ENCODE results near the gene ERBB4.

The ERBB4 gene

DNA sequence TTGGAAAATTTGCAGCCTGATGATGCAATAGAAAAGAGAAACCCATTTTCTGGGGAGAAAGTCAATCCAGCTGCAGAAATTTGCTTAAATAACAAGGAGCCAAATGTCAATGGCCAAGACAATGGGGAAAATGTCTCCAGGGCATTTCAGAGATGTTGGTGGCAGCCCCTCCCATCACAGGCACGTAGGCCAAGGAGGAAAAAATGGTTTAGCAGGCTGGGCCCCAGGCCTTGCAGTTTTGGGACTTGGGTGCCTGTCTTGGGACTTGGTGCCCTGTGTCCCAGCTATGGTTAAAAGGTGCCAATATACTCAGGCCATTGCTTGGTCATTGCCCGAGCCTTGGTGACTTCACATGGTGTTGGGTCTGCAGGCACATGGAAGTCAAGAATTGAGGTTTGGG is 368.2 kb downstream of the ERBB4 start:
- in situ Hi-C loops (cut with MboI; ENCODE audit: low sequenced_read_pairs), result no loop called here

DNA sequence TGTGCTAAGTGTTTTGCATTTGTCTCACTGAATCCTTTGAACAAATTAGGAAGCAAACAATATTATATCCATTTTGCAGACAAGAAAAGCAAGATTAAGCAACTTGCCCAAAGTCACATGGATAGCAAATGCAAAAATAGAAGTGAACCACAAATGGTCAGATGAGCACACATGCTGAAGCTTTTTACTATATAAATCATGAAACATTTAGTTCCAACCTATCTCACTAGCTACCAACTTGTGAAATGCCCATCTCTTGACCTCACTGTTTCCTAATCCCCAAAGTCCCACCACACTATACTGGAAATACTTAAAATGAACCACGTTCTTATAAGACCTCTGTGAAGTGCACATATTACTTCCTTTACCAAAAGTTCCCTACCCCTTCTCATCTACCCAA is 380.5 kb downstream of the ERBB4 start:
- in situ Hi-C loops (cut with MboI; ENCODE audit: low sequenced_read_pairs), result no loop called here

DNA sequence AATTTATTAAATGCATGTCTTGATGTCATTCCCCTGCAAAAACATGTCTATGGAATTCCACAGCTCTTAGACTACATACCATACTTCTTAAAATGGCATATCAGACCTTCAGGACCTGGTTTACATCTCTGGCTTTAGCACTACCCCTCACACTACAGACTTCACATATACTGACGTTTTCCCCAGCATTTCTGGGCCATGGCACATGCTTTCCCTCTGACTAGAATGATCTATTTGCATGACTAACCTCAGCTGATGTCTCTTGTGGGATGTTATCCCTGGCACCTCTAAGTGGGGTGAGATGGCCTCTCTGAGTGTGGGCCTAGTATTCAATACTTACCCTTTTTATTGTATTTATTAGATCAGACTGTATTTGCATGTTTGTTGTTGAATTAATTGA is 381.6 kb downstream of the ERBB4 start:
- in situ Hi-C loops (cut with MboI; ENCODE audit: low sequenced_read_pairs), result no loop called here

DNA sequence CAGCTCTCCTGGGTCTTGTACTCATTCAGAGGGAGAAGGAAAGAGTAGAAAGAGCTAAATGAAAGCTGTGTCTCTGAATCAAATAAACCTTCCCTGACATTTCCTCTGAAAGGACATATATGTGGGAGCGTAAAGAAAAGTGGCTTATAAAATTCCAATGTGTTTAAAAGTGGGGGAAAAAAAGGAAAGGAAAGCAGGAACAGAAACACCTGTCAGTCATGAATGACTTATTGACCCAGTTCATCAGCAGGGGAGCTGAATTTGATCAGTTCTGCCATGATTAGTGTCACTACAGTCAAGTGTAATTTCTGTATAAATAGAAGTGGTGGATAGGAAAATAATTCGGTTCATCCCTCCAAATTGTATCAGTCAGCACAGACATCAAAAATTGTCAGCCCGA is 382.5 kb downstream of the ERBB4 start:
- in situ Hi-C loops (cut with MboI; ENCODE audit: low sequenced_read_pairs), result no loop called here

DNA sequence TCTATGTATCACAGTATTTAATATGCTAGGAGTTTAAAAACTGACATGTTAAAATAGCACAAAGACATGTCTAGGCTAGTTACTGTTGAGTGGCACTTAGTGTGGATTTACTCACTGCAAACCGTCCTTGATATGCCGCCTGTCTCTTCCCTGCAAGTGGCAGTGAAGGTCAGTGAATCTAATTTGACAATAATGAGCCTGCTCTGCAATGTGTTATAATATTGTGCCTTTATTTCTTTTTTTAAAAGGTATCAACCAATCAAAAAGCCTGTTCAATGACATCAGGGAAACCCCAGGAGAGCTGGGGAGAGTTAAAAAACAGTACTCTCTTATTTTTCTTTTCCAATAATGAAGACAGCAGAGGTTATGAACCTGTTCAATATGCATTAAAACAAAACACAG is 384.1 kb downstream of the ERBB4 start:
- in situ Hi-C loops (cut with MboI; ENCODE audit: low sequenced_read_pairs), result no loop called here

DNA sequence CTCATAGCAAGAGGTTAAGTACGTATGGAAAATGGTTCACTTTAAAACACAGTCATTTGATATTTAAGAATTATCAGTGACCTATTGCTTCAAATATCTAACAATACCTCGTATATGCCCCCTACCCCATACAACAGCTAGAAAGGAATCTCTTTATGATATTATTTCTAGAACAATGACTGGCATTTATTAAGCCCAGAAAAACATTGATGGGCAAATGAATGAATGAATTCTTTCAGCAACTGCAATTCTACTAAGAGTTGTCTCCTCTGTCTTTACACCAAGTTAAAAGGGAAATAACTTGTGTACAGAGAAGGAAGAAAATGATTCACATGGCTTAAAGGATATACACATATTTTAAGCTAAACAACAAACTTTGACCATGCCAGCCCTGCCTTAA is 384.7 kb downstream of the ERBB4 start:
- in situ Hi-C loops (cut with MboI; ENCODE audit: low sequenced_read_pairs), result no loop called here

DNA sequence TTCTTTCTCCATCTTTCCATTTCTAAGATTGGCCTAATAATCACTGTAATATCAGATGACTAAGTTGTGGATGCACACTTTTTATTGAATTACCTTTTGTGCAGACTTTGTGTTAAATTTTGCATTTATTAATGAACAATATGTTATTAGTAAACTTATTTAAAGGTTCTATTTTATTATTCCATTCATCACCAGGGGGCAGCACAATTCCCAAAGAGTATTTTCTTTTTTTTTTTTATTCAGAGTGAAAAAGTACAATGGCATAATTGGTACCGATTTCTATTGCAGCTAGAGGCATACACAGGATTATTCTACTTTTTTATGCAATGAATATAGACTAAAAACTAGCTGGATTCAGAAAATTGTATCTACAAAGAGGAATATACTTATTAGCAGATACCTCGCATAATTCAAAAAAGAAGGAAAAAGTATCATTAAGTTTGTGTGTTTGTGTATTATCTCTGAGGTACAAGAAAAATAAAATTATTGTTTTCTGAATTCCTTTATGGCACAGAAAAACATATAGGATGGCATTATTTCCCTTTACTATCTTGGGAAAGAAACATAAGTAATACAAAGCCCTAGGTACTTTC is 390.6 kb downstream of the ERBB4 start:
- in situ Hi-C loops (cut with MboI; ENCODE audit: low sequenced_read_pairs), result no loop called here

DNA sequence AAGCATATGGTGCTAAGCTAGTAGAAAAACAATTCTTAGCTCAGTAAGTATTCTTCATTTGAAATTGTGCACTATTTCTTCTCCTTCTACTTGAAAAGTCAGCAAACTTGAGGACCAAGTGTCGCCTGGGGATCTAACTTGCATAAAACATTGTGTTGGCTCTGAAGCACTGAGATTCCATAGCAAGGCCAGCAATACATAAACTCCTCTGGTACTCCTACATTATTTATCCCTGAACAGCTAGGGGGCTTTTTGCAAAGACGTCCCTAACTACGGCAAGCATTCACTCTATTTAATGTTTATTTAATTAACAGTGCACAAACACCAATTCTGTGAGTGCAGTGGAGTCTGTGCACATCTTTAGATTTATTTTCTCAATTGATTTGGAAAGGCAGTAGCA is 392.2 kb downstream of the ERBB4 start:
- in situ Hi-C loops (cut with MboI; ENCODE audit: low sequenced_read_pairs), result no loop called here

DNA sequence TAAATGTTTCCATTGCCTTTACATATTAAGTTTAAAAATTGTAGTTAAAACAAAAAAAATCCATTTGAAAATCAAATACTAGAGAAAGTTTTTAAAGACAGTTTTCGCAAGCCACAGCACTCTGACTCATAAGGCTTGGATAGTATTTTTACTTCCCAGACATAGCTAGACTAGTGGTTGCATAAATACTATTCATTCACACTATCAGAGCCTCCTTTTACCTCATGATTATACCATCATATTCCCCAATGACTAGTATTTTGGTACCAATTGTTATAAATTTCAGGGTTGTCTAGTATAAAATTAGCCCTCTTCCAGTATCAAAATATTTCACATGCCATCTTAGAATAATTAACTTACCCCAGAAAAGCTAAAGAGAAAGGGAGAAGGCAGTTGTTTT is 393.5 kb downstream of the ERBB4 start:
- in situ Hi-C loops (cut with MboI; ENCODE audit: low sequenced_read_pairs), result no loop called here

DNA sequence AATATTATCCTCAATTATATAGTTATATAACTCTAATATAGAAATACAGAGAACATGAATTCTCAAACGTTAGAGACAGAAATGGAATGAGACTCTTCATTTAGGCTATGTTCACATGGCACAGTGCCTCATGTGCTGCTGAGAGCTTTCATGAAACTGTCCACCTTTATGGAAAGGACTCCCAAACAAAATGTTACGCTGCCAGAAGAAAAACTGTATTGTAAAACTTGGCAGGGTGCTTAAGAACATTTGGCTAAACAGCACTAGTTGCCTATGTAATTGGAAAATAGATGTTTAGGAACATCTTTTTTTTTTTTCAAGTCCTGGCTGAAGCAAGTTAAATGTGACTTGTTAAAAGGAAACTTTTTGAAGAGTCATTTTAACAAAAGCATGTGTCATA is 396.0 kb downstream of the ERBB4 start:
- in situ Hi-C loops (cut with MboI; ENCODE audit: low sequenced_read_pairs), result no loop called here

DNA sequence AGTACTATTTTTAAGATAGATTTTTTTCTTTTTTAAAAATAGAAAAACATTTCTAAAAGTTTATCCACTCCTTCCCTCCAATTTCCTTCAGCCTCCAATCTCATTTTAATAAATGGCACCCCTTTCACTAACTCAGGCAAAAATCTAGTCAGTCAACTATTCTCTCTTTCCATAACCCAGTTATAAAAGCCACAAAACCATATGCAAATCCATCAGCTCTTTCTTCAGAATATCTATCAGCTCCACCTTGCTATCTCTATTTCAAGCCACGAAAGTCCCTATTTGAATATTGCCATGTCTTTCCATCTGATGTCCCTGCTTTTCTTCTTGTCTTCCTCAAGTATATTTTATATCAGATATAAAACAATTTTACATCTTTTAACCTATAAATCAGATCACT is 397.1 kb downstream of the ERBB4 start:
- in situ Hi-C loops (cut with MboI; ENCODE audit: low sequenced_read_pairs), result no loop called here

DNA sequence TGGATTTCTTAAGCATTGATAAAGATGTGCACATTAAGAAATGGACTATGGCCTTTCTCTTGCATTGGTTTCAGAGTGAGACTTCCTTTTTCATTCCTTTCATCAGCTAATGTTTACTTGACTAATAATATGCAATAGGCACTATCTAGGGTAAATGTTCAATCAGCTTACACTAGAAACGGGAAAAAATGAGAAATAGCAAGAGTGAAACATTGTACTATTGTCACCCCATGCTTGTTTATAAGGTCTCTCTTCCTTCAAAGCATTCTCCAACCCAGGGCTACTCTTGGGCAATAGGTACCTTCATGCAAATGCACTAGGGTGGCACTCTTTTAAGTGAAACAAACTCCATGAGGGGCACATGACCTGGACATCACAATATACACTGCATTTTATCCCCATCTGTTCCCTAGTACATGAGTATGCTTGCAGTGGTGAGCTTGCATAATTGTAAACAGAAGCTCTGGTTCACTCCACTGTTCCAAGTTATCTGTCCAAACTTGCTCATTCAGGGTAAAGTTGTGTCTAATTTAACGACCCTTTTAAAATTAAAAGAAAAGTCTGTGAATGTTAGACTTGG is 402.3 kb downstream of the ERBB4 start:
- in situ Hi-C loops (cut with MboI; ENCODE audit: low sequenced_read_pairs), result no loop called here

DNA sequence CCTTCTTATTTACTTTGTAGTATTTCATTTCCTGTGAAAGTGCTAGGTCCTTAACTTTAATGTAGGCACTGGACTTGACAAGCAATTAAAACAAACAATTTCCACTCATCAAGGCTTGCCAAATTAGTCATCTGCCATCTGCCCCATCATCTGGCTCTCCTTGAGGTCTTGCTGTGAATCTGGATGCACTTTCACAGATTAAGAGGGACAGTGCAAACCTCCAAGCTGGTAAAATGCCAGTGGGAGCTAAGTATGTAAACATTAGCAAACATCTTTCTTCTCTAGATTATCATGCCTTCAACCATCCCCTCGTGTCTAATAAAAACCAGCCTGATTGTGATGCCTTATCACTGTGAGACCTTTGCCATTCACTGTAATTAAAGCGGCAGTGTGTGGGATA is 402.9 kb downstream of the ERBB4 start:
- in situ Hi-C loops (cut with MboI; ENCODE audit: low sequenced_read_pairs), result no loop called here

DNA sequence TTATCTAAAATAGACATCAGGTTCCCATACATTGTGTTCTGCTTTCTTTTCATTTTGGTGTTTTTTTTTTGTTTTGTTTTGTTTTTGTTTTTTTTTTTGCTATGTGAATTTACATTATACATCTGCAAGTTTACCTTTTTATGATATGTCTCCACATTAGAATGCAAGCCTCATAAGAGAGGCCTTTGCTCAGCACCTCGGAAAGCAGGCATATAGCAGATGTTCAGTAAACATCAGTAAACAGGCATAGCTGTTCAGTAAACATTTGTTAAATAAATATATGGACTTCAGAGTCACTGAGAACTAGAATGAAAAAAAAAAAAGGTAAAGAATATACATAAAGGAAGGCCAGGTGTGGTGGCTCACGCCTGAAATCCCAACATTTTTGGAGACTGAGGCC is 405.3 kb downstream of the ERBB4 start:
- in situ Hi-C loops (cut with MboI; ENCODE audit: low sequenced_read_pairs), result no loop called here

DNA sequence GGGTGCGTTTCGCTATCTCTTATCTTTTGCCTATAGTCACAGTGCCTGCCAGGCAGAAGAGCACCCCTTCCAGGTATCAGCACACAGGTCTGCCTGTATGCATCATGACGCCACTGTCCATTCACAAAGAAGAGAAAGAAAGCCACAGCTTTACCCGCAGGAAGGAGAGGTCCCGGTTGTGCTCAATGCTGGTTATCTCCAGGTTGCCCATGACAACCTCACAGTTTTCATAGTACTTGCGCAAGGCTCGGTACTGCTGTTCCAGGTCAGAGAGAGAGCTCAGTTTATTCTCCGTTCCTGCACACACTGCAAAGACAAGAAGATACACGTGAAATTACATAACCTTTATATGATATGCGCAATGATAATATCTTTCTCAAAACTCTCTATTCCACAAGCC is 414.0 kb downstream of the ERBB4 start:
- in situ Hi-C loops (cut with MboI; ENCODE audit: low sequenced_read_pairs), result no loop called here

DNA sequence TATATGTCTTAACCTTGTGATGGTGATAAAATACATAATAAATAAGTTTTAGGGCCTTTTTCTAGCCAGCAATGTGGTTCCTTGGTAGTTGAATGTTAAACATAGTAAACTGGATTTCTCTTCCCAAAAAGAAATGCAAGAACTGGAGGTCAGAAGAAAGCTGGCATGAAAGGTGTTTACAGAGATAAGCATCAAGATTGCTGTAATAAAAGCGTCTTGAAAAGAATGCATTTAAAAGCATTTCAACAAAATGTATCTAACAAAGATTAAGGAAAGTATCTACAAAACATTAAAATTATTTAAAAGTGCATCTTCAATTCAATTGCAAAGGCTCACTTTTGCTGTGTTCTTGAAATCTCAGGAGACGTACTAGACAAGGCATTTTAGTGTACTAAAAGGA is 419.0 kb downstream of the ERBB4 start:
- in situ Hi-C loops (cut with MboI; ENCODE audit: low sequenced_read_pairs), result no loop called here

DNA sequence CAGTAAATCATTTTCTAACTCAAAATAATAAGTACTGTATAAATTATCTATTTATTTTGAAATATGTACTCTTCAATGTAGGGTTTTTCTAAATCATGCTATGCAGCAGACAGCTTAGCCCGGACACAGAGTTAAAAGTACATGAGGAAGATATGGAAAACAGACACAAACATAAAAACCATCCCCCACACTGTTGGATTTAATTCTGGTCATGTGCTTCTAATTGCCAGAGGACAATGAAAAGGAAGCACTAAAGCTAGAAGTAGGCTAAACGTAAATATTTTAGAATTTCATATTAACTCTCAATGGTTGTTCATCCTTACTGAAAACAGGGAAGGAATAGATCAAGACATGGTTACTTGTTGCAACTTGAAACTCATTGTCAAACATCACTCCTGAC is 420.7 kb downstream of the ERBB4 start:
- in situ Hi-C loops (cut with MboI; ENCODE audit: low sequenced_read_pairs), result no loop called here

DNA sequence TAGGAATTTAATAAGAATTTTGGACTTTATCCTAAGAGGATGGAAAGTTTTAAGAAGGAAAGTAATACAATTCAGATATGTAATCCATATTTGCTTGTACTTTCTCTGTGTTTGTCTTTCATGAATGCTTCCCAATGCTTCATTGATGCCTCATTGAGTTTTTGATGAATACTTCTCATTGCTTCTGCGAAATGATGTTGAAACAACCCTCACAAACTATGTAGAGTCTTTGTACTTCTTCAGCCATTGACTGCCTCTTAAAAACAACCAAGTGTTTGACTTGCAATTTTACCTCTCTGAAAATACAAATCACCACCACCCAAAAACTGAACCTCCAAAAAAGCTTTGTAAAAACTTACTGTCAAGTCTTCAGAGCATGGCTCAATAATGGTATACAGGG is 424.1 kb downstream of the ERBB4 start:
- in situ Hi-C loops (cut with MboI; ENCODE audit: low sequenced_read_pairs), result no loop called here

DNA sequence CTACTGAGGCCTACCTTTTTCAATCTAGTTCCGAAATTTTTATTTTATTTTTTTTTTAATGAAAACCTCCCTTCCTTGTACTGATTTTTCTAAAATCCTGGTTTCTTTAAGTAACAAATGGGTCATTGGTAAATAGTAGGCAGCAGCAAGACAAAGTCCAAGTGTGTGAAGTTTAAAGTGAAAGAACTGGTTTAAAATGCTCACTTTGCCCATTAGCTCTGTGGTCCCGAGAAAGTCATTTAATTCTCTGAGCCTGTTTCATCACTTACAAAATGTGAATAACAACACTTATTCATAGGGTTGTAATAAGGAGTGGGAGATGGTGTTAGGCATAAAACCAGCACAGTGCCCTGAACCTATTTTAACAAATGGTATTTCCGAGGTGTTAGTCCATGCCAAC is 426.2 kb downstream of the ERBB4 start:
- in situ Hi-C loops (cut with MboI; ENCODE audit: low sequenced_read_pairs), result no loop called here

DNA sequence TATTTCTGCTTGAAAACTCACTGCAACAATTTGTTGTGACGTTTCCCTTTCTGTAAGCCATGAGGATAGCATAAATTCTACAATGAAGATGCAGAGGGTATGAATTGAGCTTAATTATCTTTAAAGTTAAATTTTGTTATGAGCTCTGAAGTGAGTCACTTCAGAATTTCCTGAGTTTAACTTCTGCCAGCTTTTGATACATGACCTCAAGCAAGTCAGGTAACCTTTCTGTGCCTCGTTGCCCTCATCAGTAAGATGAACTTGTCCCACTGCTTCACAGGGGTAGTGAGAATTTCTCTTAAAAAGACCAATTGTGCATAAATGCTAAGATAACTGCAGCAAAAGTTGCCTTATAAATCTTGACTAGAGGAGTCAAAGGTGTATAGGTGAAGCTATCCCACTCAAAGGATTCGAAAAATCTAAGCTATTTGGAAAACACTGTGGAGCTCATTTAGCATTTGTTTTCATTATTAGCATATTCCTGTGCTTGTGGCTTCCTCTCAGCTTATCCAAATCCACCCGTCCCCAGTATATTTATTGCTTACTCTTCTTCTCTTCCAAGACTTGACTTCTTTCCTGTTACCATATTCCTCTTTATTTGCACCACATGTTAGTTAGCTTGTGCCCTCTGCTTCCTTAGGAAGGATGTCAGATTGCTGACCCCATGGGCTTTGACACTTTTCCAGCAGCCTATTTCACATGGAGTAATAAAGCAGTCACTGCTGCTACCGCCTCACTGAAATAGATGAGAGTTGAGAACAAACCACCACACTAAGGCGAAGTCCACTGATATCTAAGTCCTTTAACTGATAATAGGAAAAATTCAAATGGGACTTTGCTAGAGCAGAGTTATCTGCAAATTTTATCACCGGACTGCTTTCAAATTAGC is 428.6 kb downstream of the ERBB4 start:
- in situ Hi-C loops (cut with MboI; ENCODE audit: low sequenced_read_pairs), result no loop called here

DNA sequence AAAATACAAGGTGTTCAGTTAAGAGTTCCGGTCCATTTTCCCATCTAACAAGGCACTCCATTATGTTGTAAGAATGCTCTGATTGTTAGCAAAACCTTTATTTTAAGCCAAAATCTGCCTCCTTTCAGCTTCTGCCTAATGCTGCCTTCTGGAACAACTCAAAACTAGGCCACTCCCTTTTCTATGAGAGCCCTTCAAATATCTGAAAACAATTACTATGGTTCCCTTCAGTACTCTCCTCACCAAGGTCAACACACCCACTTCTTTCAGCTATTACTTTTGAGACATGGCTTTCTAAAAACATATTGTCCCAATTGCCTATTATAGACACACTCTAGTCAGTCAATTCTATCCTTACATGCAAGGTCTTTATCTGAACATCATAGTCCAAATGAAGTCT is 429.4 kb downstream of the ERBB4 start:
- in situ Hi-C loops (cut with MboI; ENCODE audit: low sequenced_read_pairs), result no loop called here

DNA sequence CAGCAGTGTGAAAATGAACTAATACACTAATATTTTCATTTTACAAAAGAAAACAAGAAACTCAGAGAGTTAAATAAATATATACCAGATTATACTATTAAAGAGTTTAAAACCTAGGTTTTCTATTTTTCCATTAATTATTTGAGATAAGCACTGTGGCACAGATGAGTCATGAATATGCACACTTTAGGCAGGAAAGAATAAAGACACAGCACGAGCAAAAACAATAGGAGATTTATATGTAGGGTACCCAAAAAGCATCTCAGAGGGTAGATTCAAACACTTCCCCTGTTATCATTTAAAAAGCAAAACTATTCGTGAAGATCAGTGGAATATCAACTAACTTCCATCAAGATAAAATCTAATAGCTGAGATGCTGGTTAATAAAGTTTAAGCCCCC is 430.6 kb downstream of the ERBB4 start:
- in situ Hi-C loops (cut with MboI; ENCODE audit: low sequenced_read_pairs), result no loop called here

All from HL-60/S4 treated with retinoic acid at 250 ng/mL for 4 days and 3 days (cell line).